ENCODE results near the gene MYH16. TPM values are rescaled to one million over a fixed set of nuclear protein-coding genes. Genes with fewer than 3 reads are reported as not detected.

MYH16 gene
- total and polyA plus RNA-seq, 9 of the 15 experiments (the other 6 are each of a cell fraction or from before 2014, with no cell fraction given), result 0.09 TPM; not detected in 8

GRCh38 chr7:99289185-99289584 is 16.5 kb downstream of the MYH16 start:
- H3K27ac ChIP-seq (ENCODE audit: extremely low read depth, low read depth, low read length), result no peak overlapping the region
- no peak overlapping the region for H3K4me3 ChIP-seq
- H4K20me1 ChIP-seq (replicated peaks; ENCODE audit: control insufficient read depth, insufficient read depth, low read length), result peaks cover 4% of the 10 kb centered on the region; the same call in 1 of the 2 replicates
- peaks cover 34 to 52% of the 10 kb centered on the region in 2 experiments for H3K27me3 ChIP-seq (ENCODE audit: control insufficient read depth in 2 of 2, insufficient read depth in 2 of 2, low read length in 2 of 2)
- no peak for ATAC-seq
- intact Hi-C loops (cut with micrococcal nuclease), result no loop called here
- peaks cover 0 to 7% of the 10 kb centered on the region in 2 experiments; a peak in 2 of 5 replicates for H3K4me1 ChIP-seq (replicated peaks in 1 of 2; ENCODE audit: control insufficient read depth in 2 of 2, insufficient read depth in 2 of 2, low read length in 2 of 2)
- DNase-seq (ENCODE audit: extremely low read depth in 1 of 4, low spot score in 3 of 4), result no peak
- ChIA-PET CTCF (ENCODE audit: low intra/inter-chr PET ratio) (no interaction called here), POLR2A (interaction anchor here (0.6 kb wide), 1 partner anchor 1152 kb away, joined by 3 read pairs; no protein-coding TSS in a partner anchor)
- H3K9me1 ChIP-seq (ENCODE audit: control insufficient read depth, insufficient read depth, low read length), result no peaks in the 10 kb centered on the region
- no peak overlapping the region for H3K4me2 ChIP-seq (ENCODE audit: insufficient read depth, low read length)
- no TSS peak for BruUV-seq (replicated peaks)
- no peaks in the 10 kb centered on the region for H3K9me3 ChIP-seq (replicated peaks; ENCODE audit: control insufficient read depth, insufficient read depth, low read depth, low read length)
- TF ChIP-seq ZNF318 (IDR thresholded peaks at IDR 0.05; ENCODE audit: borderline replicate concordance in 1 of 2, low read depth in 1 of 2), result no peak
- TF ChIP-seq DDX20 (tag; IDR thresholded peaks at IDR 0.05; ENCODE audit: low read depth), result no peak
- TF ChIP-seq FOXP4 (CRISPR knock-in tag; IDR thresholded peaks at IDR 0.05; ENCODE audit: borderline replicate concordance), result no peak
- no peak for TF ChIP-seq ZNF324 (CRISPR knock-in tag; IDR thresholded peaks at IDR 0.05)
- no peak for TF ChIP-seq C11orf30 (IDR thresholded peaks at IDR 0.05; ENCODE audit: low read depth)
- TF ChIP-seq ZNF76 (CRISPR knock-in tag; IDR thresholded peaks at IDR 0.05; ENCODE audit: borderline replicate concordance), result no peak
- TF ChIP-seq GTF2A2 (tag; IDR thresholded peaks at IDR 0.05), result no peak
- in situ Hi-C loops (cut with MboI), result no loop called here
- no peak overlapping the region for H3K9ac ChIP-seq (ENCODE audit: insufficient read depth in 1 of 2, low read depth in 2 of 2, low read length in 2 of 2)
- H3K36me3 ChIP-seq (ENCODE audit: control insufficient read depth, insufficient read depth, low read length), result no peaks in the 10 kb centered on the region
- H2AFZ ChIP-seq (ENCODE audit: low read depth, low read length), result no peak overlapping the region
- FAIRE-seq, result no peak
- 4% methylated on average over 9 of the region's 9 CpGs for WGBS (ENCODE audit: insufficient coverage, low coverage, missing lambda C conversion rate)
- H3K79me2 ChIP-seq (ENCODE audit: control insufficient read depth, insufficient read depth, low read length), result no peaks in the 10 kb centered on the region

Data from K562 (cell line).